WTC11 (cell line): ENCODE results near the gene SHROOM3. TPM values are rescaled to one million over a fixed set of nuclear protein-coding genes. Genes with fewer than 3 reads are reported as not detected.

Experiments used
- ATAC-seq: fragments of 200-7000 bp; cut with Tn5 transposase; 2 replicates; pipeline ENCODE4 v1.10.0; 2021; ENCODE audit warnings: mild to moderate bottlenecking, moderate library complexity
- Bru-seq: library from RNA; stranded (reverse); fragments of 400-500 nt; gene quantifications from one replicate; lab custom pipeline; 2021; lab: Mats Ljungman, UMichigan
- CTCF ChIA-PET: fragments of 300-600 bp; sonication (Branson Sonifier 250); formaldehyde crosslinking; loops from one replicate; lab custom pipeline; 2021; ENCODE audit warnings: antibody characterized with exemption; lab: Charles Lee
- POLR2A ChIA-PET: fragments of 350-600 bp; sonication (Branson Sonifier 250); formaldehyde crosslinking; loops from one replicate; lab custom pipeline; 2021; ENCODE audit warnings: antibody characterized with exemption; lab: Charles Lee
- DNase-seq: peaks from one replicate; pipeline ENCODE4 v3.0.0; 2021; ENCODE audit warnings: low spot score
- H3K27ac Mint-ChIP-seq: 2 replicates; pipeline ENCODE4 v1.8.0; 2021; ENCODE audit warnings: mixed read lengths
- H3K27me3 Mint-ChIP-seq: 2 replicates; pipeline ENCODE4 v1.8.0; 2021; ENCODE audit warnings: low read depth, mild to moderate bottlenecking, moderate library complexity, mixed read lengths
- H3K36me3 Mint-ChIP-seq: 2 replicates; pipeline ENCODE4 v1.8.0; 2021; ENCODE audit warnings: mixed read lengths
- H3K4me1 Mint-ChIP-seq: 2 replicates; pipeline ENCODE4 v1.8.0; 2022; ENCODE audit warnings: mixed read lengths
- H3K4me3 Mint-ChIP-seq: 2 replicates; pipeline ENCODE4 v1.8.0; 2021; ENCODE audit warnings: mild to moderate bottlenecking, moderate library complexity, mixed read lengths
- H3K9me3 Mint-ChIP-seq: 2 replicates; pipeline ENCODE4 v1.8.0; 2021; ENCODE audit warnings: mixed read lengths
- ATF2 ChIP-seq: sonication (generic); formaldehyde crosslinking; IDR thresholded peaks from 2 replicates; pipeline ENCODE4 v1.8.1; 2022; ENCODE audit warnings: low read depth, missing genetic modification reagents, borderline replicate concordance
- CREM ChIP-seq: sonication (generic); formaldehyde crosslinking; IDR thresholded peaks from 2 replicates; pipeline ENCODE4 v1.8.1; 2022; ENCODE audit warnings: mild to moderate bottlenecking, missing genetic modification reagents, moderate library complexity
- E2F5 ChIP-seq: sonication (generic); formaldehyde crosslinking; IDR thresholded peaks from 2 replicates; pipeline ENCODE4 v1.8.1; 2022; ENCODE audit warnings: mild to moderate bottlenecking, moderate library complexity, missing genetic modification reagents
- ERG ChIP-seq: fragments of 250-450 bp; sonication (Bioruptor Pico); IDR thresholded peaks from 2 replicates; pipeline ENCODE4 v1.8.0; 2021; ENCODE audit warnings: mild to moderate bottlenecking
- FOXP1 ChIP-seq: sonication (generic); formaldehyde crosslinking; IDR thresholded peaks from 2 replicates; pipeline ENCODE4 v1.8.0; 2022; ENCODE audit warnings: missing genetic modification reagents, mild to moderate bottlenecking, moderate library complexity, borderline replicate concordance
- IRF2 ChIP-seq: sonication (generic); formaldehyde crosslinking; IDR thresholded peaks from 2 replicates; pipeline ENCODE4 v1.8.0; 2022; ENCODE audit warnings: low read depth, missing genetic modification reagents, borderline replicate concordance
- JAZF1 ChIP-seq: fragments of 250-450 bp; sonication (Bioruptor Pico); IDR thresholded peaks from 2 replicates; pipeline ENCODE4 v1.9.0; 2021; ENCODE audit warnings: moderate library complexity, mild to moderate bottlenecking, inconsistent platforms
- JUN ChIP-seq: sonication (generic); formaldehyde crosslinking; IDR thresholded peaks from 2 replicates; pipeline ENCODE4 v1.8.0; 2023; ENCODE audit warnings: mild to moderate bottlenecking, missing genetic modification reagents
- NR2C2 ChIP-seq: sonication (generic); formaldehyde crosslinking; IDR thresholded peaks from 2 replicates; pipeline ENCODE4 v1.8.0; 2022; ENCODE audit warnings: mild to moderate bottlenecking, missing genetic modification reagents
- NR3C1 ChIP-seq: sonication (generic); formaldehyde crosslinking; conservative IDR thresholded peaks from 2 replicates; pipeline ENCODE4 v1.8.1; 2023; ENCODE audit warnings: low read depth, mild to moderate bottlenecking, missing genetic modification reagents
- PRDM15 ChIP-seq: sonication (generic); formaldehyde crosslinking; IDR thresholded peaks from 2 replicates; pipeline ENCODE4 v1.8.0; 2022; ENCODE audit warnings: missing genetic modification reagents
- PRRX2 ChIP-seq: fragments of 250-450 bp; sonication (Bioruptor Pico); IDR thresholded peaks from 2 replicates; pipeline ENCODE4 v1.8.0; 2021; ENCODE audit warnings: mild to moderate bottlenecking
- RELA ChIP-seq: sonication (generic); formaldehyde crosslinking; IDR thresholded peaks from 2 replicates; pipeline ENCODE4 v1.8.1; 2022; ENCODE audit warnings: missing genetic modification reagents, mild to moderate bottlenecking, borderline replicate concordance
- ZBTB21 ChIP-seq: sonication (generic); formaldehyde crosslinking; IDR thresholded peaks from 2 replicates; pipeline ENCODE4 v1.8.1; 2023; ENCODE audit warnings: mild to moderate bottlenecking, missing genetic modification reagents, borderline replicate concordance
- ZBTB43 ChIP-seq: sonication (generic); formaldehyde crosslinking; IDR thresholded peaks from 2 replicates; pipeline ENCODE4 v1.8.1; 2023; ENCODE audit warnings: mild to moderate bottlenecking, missing genetic modification reagents
- ZMAT4 ChIP-seq: fragments of 250-450 bp; sonication (Bioruptor Pico); IDR thresholded peaks from 2 replicates; pipeline ENCODE4 v1.9.0; 2021; ENCODE audit warnings: mild to moderate bottlenecking
- ZNF219 ChIP-seq: sonication (generic); formaldehyde crosslinking; IDR thresholded peaks from 2 replicates; pipeline ENCODE4 v1.8.0; 2023; ENCODE audit warnings: missing genetic modification reagents, mild to moderate bottlenecking, borderline replicate concordance
- ZNF425 ChIP-seq: fragments of 250-450 bp; sonication (Bioruptor Pico); conservative IDR thresholded peaks from 2 replicates; pipeline ENCODE4 v1.9.0; 2021; ENCODE audit warnings: mild to moderate bottlenecking
- ZSCAN18 ChIP-seq: fragments of 250-450 bp; sonication (Bioruptor Pico); IDR thresholded peaks from 2 replicates; pipeline ENCODE4 v2.1.2; 2022; ENCODE audit warnings: mild to moderate bottlenecking, moderate library complexity
- long read RNA-seq, 3 experiments: library from RNA in 1 of 3; library from capped mRNA in 1 of 3; library from polyadenylated mRNA in 1 of 3; unstranded in 2 of 3; stranded (forward) in 1 of 3; transcript quantifications; one replicate each; pipeline ENCODE4 v2.0.0, GENCODE V29; 2021
- total RNA-seq: library from RNA; stranded (reverse); gene quantifications from 3 replicates; pipeline ENCODE4 v1.2.3, GENCODE V29; 2021

SHROOM3 gene
- total RNA-seq (52.2 to 71.9 TPM (median 52.6 TPM) in 3 replicates), Bru-seq, nascent RNA (percentile 74 among the genes with signal in this experiment)
- long read RNA-seq, experiment 1, full-length matches to known transcripts = 1 of 133 reads
- long read RNA-seq, experiment 1, partial matches to known transcripts = 52 of 133 reads
- long read RNA-seq, experiment 1, other reads (novel, unspliced or antisense) = 80 of 133 reads
- long read RNA-seq, experiment 2, partial matches to known transcripts = 43 of 80 reads
- long read RNA-seq, experiment 2, other reads (novel, unspliced or antisense) = 35 of 80 reads
- long read RNA-seq, experiment 3, partial matches to known transcripts = 0 of 5 reads
- long read RNA-seq, experiment 3, other reads (novel, unspliced or antisense) = 2 of 5 reads

GRCh38 chr4:76434901-76435527 lies at the start of gene SHROOM3:
Gene SHROOM3, plus strand, starts transcription at chr4:76435229. Its CDS starts 824 bp downstream, at chr4:76436053.
- ChIA-PET POLR2A (no interaction called here), CTCF (interaction anchor here (0.5 to 7.8 kb wide), 16 partner anchors 8 to 769 kb away, joined by 3 to 179 read pairs (median 4); no protein-coding TSS in a partner anchor)
- ATAC-seq = peak; percentile 53

More at GRCh38 chr4:76434901-76435527, at the start of gene SHROOM3:
- Mint-ChIP-seq H3K27me3 (no peaks in the 10 kb centered on the region), H3K4me3 (peak within 1 kb of the TSS; percentile 78), H3K4me1 (peaks cover 56% of the 10 kb centered on the region), H3K27ac (peak within 1 kb of the TSS; percentile 97), H3K36me3 (peaks cover 11% of the 10 kb centered on the region), H3K9me3 (peaks cover 15% of the 10 kb centered on the region)
- no peak for DNase-seq
- TF ChIP-seq ERG (CRISPR knock-in tag) (no peak), NR3C1 (CRISPR knock-in tag) (no peak), IRF2 (CRISPR knock-in tag) (no peak), ZNF219 (CRISPR knock-in tag) (no peak), FOXP1 (CRISPR knock-in tag) (no peak), ZNF425 (CRISPR knock-in tag) (no peak), PRDM15 (CRISPR knock-in tag) (no peak), CREM (CRISPR knock-in tag) (no peak), JAZF1 (CRISPR knock-in tag) (no peak), E2F5 (CRISPR knock-in tag) (no peak), ZBTB43 (no peak), ZSCAN18 (CRISPR knock-in tag) (no peak), ZMAT4 (CRISPR knock-in tag) (no peak), ATF2 (CRISPR knock-in tag) (no peak), NR2C2 (no peak), PRRX2 (CRISPR knock-in tag) (no peak), RELA (CRISPR knock-in tag) (no peak), JUN (CRISPR knock-in tag) (no peak), ZBTB21 (CRISPR knock-in tag) (no peak)
